Measurements from ENCODE around the gene SP6.

SP6 gene

GRCh38 chr17:47850692-47851573 is at the start of gene SP6:
TSS of gene SP6 (minus strand) at chr17:47851163. CDS start at chr17:47848429, 2,734 bp downstream.
- peak in 1 of 14 donors; percentile 11 for DNase-seq

DNA sequence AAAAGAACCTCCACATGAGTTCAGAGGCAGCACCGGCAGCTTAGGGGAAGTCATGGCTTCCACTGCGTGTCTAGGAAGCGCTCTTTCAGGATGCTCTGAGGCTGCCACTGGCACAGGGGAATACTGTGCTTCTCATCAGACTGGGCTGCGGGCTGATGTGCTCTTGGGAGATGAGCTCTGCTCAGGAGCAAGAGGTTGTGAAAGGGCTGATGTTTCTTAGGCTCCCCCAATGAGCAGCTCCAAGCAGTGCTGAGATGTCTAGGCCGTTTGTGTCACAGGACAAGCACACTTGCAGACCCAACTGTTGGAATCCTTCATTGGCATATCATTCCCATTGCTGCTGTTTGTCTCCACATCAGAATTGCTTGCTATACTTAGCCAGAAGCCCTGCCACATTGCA is 48.7 kb upstream of the SP6 start:
- DNase-seq: no peak

GRCh38 chr17:47898241-47898640 is 47.3 kb upstream of the SP6 start:
- DNase-seq: no peak

- no peak for DNase-seq
Observed at GRCh38 chr17:47897561-47897960, 46.6 kb upstream of the SP6 start.

- peak in 2 of 14 donors; percentile 35 to 81 for DNase-seq
Observed at GRCh38 chr17:47896672-47897490, 45.9 kb upstream of the SP6 start.

DNA sequence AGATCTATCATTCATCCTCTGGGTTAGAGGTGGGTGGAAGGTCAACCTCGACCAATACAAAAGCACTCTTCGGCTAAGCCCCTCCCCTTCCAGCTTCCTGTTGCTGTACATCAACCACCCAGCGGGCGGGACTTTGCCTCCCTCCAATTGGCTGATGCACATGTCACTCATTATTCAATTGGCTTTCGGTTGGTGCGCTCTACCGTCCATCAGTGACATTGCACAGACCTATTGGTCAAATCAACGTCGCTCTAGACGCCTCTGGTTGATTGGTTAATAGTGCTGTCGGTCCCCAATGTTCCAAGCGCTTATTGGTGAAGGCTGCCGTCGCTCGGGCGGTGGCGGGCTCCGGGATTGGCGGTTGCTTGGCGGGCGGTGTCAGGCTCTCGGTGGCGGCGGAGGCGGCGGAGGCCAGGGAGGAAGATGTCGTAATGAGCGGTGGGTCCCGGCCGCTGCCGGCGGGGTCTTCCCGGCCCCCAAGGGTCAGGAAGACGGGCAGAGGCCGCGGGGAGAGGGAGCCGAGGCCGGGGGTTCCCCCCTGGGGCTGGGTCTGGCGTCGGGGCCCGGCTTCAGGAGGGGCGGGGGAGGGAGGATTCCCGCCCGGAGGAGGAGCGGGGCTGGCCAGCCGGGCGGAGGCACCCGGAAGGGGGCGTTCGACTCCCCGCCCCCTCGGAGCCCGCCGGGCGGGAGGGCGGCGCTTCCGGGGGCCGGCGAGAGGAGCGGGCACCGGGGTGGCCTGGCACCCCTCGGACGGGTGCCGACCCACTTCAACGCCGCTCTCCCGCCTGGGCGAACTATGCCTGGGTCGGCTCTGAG is 45.1 kb upstream of the SP6 start, which contains the start of gene SP2:
Gene SP2 (plus strand): TSS at position 381 of the 816 bp plus-strand sequence. CDS start 51 bp downstream, at position 432.
- DNase-seq: peak; percentile 94 to 100 (median 100)

GRCh38 chr17:47895347-47895855 is 44.4 kb upstream of the SP6 start:
- DNase-seq: peak in 1 of 14 donors; percentile 47

DNA sequence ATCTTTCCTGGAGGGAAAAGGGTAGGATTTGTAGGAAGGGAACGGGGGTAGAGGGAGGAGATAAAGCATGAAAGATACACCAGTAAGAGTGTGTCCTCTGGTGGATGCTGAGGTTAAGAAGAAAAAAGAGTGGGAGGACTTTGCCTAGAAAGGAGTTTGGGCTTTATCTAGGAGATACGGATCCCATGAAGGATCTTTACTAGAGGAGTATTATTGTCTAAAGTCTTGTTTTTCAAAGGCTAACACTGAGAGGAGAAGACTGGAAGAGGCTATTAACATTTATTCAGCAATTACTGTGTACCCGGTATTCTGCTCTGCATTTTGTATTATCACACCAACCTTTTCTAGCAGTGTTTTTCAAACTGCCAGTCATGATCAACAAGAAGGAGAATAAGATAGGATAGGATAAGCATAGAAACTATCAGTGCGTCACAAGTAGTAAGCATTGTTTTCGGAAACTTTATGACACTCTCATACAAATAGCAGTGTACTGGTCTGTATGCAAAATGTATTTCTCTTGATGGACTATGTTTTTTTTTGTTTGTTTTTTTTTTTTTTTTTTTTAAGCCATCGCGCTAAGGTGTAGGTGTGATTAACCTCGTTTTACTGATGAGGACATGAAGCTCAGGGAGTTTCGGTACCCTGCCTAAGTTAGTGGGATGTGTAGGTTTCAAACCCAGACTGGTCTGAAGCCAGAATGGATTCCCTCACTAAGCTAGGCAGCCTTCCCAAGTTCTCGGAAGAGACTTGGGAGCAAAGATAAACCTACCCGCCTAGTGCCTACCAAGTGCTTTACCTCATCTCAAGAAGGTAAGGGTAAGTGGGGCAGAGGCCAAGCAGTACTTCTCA is 43.8 kb upstream of the SP6 start:
- no peak for DNase-seq

- DNase-seq: no peak
Observed at GRCh38 chr17:47891545-47892088, 40.7 kb upstream of the SP6 start.

DNA sequence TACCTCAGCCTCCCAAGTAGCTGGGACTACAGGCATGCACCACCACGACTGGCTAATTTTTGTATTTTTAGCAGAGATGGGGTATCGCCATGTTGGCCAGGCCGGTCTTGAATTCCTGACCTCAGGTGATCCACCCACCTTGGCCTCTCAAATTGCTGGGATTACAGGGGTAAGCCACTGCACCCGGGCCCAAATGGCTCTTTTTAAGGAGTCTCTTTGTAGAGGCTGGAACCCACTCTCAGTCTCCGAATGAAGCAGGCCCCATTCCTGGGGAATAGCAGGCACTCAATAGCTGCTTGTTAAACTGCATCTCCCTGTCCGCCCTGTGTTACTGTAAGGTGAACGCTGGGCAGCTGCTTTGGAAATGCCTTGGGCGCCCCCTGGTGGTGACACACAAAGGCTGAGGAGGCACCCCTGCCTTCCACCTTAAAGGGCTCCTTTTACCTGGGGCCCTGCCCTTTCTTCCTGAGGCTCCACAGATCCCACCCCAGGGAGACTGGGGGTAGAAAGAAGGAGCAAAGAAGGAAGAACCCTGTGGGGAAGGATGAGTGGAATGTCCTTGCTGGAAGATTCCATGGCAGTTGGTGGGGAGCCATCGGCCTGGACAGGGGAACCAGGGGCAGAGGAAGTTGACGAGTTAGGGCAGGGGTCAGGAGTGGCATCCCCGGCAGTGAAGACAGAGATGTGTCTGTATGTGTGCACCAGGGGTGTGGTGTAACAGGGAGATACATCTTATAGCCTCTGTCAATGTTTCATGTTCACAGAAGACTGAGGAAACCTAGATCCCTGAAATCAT is 39.0 kb upstream of the SP6 start:
- peak in 13 of 14 donors; percentile 2 to 80 (median 53) for DNase-seq

- DNase-seq: no peak
Observed at GRCh38 chr17:47888293-47888692, 37.3 kb upstream of the SP6 start.

DNA sequence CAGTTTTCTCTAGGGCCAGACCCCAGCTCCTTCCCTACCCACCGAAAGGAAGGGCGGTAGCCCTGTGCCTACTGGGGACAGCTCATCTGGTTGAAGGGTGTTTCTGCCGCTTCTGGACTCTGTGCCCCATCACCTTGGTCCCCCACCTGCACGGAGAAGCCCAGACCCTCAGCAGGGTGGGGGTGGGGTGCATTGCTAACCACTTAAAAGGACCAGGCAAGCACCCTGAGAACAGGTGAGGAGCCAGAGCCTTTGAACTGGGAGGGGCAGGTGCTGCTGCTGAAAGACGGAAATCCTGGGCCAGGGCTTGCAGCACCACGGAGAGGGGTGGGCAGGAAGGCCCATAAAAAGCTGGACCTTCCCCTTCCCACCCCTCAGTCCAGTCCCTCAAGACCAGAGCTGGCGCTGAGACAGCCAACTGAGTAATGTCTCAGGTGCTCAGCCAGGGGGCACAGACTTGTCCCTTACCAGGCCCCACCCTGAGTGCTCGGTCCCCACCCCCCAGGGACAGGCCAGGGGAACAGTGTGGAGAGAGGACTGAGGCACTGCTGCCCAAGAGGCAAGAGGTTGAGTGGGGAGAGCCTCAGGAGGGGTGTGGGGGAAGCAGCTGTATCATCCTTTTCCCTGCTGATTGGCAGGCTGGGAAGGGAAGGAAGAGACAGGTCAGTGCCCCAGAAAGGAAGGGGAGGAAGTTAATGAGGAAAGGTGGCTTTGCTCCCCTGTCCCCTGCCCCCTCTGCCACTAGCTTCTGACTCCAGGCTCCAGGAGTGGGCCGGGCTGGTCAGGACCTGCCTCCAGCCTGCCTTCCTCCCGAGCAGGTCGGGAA is 34.2 kb upstream of the SP6 start:
- DNase-seq: no peak

GRCh38 chr17:47884427-47884740 is 33.4 kb upstream of the SP6 start:
- no peak for DNase-seq

DNA sequence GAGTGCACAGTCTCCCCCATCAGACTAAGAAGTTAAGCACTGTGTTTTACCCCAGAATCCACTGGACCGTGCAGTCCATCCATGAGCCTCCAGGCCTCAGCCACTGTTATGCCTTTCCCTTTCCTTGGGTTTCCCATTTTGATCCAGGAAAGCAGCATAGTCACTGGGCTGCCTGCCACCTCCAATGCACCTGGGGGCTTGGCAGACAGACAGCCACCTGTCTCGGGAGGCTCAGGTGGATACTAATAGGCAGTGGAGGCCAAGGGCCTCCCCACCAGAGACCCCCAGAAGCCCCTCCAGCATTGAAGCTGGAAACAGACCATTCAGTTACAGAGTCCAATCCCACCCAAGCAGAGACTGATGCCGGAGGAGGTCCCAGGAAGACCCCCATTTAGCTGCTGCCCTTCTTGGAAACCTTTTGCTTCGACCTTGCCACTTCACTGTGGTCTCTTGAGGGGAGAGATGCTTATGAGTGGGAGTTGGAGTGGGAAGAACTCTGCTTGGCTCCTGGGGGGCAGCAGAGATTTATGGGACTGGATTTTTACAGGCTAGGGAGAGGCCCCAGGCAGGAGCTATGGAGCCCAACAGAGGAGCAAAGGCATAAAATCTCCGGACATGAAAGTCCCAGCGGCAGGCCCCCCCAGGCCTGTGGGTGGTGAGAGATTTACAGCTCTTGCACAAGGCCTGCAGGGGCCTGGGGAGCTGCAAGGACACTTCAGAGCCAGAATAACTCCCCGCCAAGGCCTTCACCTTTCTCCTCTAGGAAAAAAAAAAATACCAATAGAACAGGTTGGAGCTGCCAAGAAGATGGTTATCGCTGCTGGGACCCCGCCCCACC is 32.8 kb upstream of the SP6 start:
- no peak for DNase-seq

GRCh38 chr17:47882695-47883588 is 32.0 kb upstream of the SP6 start:
- no peak for DNase-seq

DNA sequence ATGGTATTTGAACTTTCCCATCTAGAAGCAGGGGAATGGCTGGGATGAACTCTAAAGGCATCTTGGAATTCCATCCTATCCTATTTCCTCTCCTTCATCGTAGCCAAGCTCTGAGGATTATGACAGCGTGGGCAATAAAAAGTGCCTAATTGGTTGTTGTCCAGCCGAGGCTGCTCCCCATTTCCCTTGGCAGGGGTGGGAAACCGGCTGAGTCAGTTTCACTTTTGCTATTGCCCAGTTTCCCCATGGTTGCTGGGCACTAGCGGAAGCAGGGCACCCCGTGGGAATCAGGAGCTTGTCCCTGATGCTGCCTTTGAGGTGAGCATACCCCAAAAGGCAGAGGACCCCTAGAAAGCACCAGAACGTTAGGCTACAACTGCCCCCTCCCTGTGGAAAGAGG is 31.3 kb upstream of the SP6 start:
- no peak for DNase-seq

DNA sequence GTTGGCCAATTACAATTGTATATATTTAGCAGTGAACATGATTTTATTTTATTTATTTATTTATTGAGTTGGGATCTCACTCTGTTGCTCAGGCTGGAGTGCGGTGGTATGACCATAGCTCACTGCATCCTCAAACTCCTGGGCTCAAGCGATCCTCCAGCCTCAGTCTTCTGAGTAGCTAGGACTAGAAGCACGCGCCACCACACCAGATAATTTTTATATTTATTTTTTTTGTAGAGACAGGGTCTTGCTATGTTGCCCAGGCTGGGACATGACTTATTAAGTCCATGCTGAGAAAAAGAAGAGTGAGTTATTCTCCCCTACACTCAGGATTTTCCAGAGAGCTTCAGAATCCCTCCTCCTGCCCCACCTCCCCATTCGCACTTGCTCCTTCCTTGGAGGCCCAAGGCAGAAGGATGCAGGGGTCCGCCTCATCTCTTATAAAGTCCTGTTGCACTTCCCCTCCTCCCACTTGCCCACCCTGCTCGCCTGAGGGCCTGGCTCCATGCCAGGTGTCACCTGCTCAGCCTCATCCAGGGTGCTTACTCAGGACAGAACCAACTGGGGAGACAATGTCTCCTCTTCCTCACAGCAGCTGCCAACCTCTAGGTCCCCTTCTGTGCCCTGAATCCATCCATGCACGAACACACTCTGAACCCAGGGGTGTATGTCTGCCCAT is 29.0 kb upstream of the SP6 start:
- no peak for DNase-seq

Measured in C1 segment of cervical spinal cord (tissue), 14 donors.